Epithelial cell of esophagus (primary cell): ENCODE measurements around the gene TRIM13.
"Not testable (repeated sequence)": the region's sequence is repeated elsewhere in the genome, so short reads cannot be mapped to it uniquely, and the experiment has no call there.

ENCODE experiments used
- DNase-seq: peaks from one replicate; pipeline ENCODE4 v3.0.0; 2010; ENCODE audit warnings: low read depth
- H3K4me3 ChIP-seq: 2 replicates; pipeline ENCODE4 v1.5.1; 2011; ENCODE audit warnings: mild to moderate bottlenecking, low read length, control low read depth
- TF ChIP-seq, protein P1 (sequence below): IDR thresholded peaks from 2 replicates; pipeline ENCODE4 v1.5.1; 2011; ENCODE audit warnings: low read depth, mild to moderate bottlenecking, low read length, control low read depth, inconsistent platforms; ENCODE audit not compliant: insufficient read depth; ENCODE audit errors: missing control alignments

The TRIM13 gene

GRCh38 chr13:50060718-50061117 lies 63.9 kb downstream of the TRIM13 start:
- TF ChIP-seq, protein P1, sequence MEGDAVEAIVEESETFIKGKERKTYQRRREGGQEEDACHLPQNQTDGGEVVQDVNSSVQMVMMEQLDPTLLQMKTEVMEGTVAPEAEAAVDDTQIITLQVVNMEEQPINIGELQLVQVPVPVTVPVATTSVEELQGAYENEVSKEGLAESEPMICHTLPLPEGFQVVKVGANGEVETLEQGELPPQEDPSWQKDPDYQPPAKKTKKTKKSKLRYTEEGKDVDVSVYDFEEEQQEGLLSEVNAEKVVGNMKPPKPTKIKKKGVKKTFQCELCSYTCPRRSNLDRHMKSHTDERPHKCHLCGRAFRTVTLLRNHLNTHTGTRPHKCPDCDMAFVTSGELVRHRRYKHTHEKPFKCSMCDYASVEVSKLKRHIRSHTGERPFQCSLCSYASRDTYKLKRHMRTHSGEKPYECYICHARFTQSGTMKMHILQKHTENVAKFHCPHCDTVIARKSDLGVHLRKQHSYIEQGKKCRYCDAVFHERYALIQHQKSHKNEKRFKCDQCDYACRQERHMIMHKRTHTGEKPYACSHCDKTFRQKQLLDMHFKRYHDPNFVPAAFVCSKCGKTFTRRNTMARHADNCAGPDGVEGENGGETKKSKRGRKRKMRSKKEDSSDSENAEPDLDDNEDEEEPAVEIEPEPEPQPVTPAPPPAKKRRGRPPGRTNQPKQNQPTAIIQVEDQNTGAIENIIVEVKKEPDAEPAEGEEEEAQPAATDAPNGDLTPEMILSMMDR = no peak
- DNase-seq = no peak
- H3K4me3 ChIP-seq = no peak overlapping the region

DNA sequence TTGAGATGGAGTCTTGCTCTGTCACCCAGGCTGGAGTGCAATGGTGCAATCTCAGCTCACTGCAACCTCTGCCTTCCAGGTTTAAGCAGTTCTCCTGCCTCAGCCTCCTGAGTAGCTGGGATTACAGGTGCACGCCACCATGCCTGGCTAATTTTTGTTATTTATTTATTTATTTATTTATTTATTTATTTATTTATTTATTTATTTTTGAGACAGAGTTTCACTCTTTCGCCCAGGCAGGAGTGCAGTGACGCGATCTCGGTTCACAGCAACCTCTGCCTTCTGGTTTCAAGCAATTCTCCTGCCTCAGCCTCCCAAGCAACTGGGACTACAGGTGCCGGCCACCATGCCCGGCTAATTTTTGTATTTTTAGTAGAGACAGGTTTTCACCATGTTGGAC lies 65.5 kb downstream of the TRIM13 start:
- not testable (repeated sequence) for H3K4me3 ChIP-seq, DNase-seq

DNA sequence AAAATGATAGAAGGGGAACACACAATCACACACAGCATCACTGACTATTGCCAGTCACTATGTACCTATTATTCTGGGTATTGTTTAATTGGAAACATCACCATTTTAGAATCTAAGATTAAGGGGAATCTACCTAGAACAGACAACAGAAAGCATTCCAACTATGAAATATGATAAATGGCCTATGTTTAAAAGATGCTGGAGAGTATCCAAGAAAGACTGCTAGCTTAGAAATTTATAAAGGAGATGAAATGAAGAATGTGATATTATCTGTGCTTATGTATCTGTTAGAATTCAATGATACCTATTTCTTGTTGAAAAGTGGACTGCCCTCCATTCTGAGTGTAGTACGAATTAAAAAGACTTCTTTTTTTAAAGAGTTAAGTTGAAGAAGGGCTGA lies 68.9 kb downstream of the TRIM13 start:
- TF ChIP-seq, protein P1 = no peak
- DNase-seq = no peak
- no peak overlapping the region for H3K4me3 ChIP-seq
